Keratinocyte (primary cell): Measurements from ENCODE around the gene MBNL2.

Experiments
- CTCF ChIP-seq, 3 experiments: IDR thresholded peaks in 1 of 3; conservative IDR thresholded peaks in 1 of 3; optimal IDR thresholded peaks in 1 of 3; 2 replicates in 2 of 3; 3 replicates in 1 of 3; pipeline versions ENCODE3 to v1.5.1; 2011; ENCODE audit warnings: low read length in 3 of 3, mild to moderate bottlenecking in 3 of 3, moderate library complexity in 2 of 3, control low read depth in 1 of 3, inconsistent platforms in 1 of 3; ENCODE audit not compliant: insufficient read depth in 2 of 3; ENCODE audit errors: extremely low read depth in 1 of 3
- EZH2 ChIP-seq: IDR thresholded peaks from one replicate; pipeline ENCODE4 v1.6.1; 2012; ENCODE audit warnings: inconsistent platforms, mild to moderate bottlenecking, low read length, moderate library complexity

- TF ChIP-seq CTCF (optimal IDR thresholded peaks at IDR 0.05 in 1 of 3, IDR thresholded peaks at IDR 0.05 in 1 of 3, conservative IDR thresholded peaks at IDR 0.05 in 1 of 3; ENCODE audit: extremely low read depth in 1 of 3, insufficient read depth in 2 of 3, low read length in 3 of 3): no peak
- no peak for TF ChIP-seq EZH2
These were observed 33.4 kb downstream of the MBNL2 start for GRCh38 chr13:97255515-97256021.
